Neural progenitor cell (in vitro differentiated cells): Measurements from ENCODE around the gene CHAC1.

ENCODE experiments used
- CTCF ChIP-seq: fragments of 200-600 bp; sonication (generic); IDR thresholded peaks from 2 replicates; pipeline ENCODE4 v1.5.1; 2017; ENCODE audit warnings: antibody characterized with exemption, mild to moderate bottlenecking
- EZH2phosphoT487 ChIP-seq: fragments of 200-600 bp; sonication (generic); IDR thresholded peaks from 2 replicates; pipeline ENCODE4 v1.6.1; 2017; ENCODE audit warnings: antibody characterized with exemption

DNA sequence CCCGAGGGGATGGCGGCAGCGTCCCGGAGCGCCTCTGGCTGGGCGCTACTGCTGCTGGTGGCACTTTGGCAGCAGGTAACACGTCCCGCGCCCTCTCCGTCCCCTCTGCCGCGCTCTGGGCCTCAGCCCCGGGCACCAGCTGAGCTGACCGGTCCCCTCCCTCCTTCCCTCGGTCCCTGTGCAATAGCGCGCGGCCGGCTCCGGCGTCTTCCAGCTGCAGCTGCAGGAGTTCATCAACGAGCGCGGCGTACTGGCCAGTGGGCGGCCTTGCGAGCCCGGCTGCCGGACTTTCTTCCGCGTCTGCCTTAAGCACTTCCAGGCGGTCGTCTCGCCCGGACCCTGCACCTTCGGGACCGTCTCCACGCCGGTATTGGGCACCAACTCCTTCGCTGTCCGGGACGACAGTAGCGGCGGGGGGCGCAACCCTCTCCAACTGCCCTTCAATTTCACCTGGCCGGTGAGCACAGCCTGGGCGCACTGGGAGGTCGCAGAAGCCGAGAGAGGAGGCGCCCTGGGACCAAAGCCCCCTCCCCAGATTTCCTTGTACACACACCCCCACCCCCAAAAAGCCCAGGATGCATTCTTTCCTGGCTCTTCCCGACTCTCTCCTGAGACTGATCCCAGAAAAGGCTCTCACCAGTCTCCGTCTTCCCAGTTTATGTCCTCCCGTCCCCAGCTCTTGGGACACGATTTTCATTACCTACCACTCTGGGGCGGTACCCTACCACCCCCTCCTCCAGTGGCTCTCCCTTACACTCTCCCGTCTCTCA, 23.4 kb upstream of the CHAC1 start:
- TF ChIP-seq CTCF (peak; percentile 16), EZH2phosphoT487 (no peak)
